ENCODE data around the gene COX4I1.

The COX4I1 gene

DNA sequence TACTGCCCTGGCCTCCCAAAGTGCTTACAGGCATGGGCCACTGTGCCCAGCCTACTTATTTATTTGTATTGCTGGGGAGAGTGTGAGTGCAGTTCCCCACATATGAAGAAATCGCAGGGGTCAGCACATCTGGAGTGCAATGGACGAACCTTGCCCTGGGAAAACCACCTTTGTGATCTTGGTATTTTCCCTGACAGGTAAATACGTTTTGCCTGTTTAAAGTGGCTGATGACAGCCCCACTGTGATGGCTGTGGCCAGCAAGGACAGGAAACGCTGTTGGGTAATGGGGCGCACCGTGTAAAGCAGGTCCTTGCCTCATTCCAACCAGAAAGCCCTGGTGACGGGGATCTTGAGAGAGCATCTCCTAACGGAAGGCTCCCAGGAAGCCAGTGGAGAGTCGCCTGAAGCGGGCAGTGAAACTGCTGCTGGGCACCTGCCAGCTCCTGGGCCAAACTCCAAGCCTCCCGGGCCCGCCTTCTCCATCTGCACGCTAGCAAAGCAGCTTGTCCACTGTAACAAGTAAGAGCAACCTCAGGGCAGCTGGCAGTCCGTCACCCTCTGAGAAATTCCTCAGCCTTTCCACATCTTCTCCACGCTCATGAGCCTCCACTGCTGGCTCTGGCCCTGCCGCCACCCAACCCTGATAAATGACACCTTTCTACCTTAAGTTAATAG is 17.7 kb upstream of the COX4I1 start:
- no peak overlapping the region for H3K4me3 Mint-ChIP-seq
- peaks cover 35% of the 10 kb centered on the region for H3K4me1 Mint-ChIP-seq
- peaks cover 85% of the 10 kb centered on the region for H3K36me3 Mint-ChIP-seq
- no peak for DNase-seq (ENCODE audit: low spot score in 2 of 2)
- peak overlapping the region; percentile 53 for H3K27ac Mint-ChIP-seq
- no peaks in the 10 kb centered on the region for H3K9me3 Mint-ChIP-seq
- ATAC-seq: no peak

DNA sequence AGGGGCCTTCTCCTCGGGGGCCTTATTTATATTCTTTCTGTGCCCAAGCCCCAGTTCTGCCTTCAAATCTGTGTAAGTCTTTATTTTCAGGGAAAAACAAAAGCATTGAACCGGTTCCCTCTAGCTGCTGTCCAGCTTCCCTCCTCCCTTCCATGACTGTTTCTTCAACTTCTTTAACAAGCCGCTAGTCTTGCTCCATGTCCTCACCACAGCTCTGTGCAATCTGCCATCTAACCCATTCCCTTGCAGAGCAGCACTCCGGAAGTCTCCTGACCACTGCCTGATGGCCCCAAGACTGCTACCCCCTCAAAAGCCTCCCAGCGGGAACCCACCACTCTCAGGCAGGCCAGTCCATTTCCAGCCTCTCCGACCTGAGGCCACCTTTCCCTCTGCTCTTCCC is 17.0 kb upstream of the COX4I1 start:
- no peaks in the 10 kb centered on the region for H3K9me3 Mint-ChIP-seq
- peaks cover 81% of the 10 kb centered on the region for H3K36me3 Mint-ChIP-seq
- peak overlapping the region; percentile 53 for H3K27ac Mint-ChIP-seq
- no peak for ATAC-seq
- H3K4me3 Mint-ChIP-seq: no peak overlapping the region
- peaks cover 35% of the 10 kb centered on the region for H3K4me1 Mint-ChIP-seq
- no peak for DNase-seq (ENCODE audit: low spot score in 2 of 2)

DNA sequence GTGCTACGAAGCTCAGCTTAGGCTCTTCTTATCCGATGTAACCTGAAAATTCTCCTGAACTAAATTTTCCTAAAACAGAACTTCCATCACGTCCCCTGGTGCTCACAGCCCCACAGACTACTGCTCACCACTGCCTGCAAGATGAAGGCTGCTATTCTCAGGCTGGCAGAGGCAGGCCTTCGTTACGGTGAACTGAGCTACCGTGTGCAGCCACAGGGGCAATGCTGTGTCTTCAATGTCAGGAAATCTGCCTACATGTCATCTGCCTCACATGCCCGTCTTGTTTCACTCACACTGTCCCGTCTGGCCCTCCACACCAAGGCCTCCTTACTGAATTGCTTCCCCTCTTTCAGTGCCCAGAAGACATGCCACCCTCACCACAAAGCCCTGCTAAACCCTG is 16.1 kb upstream of the COX4I1 start:
- H3K36me3 Mint-ChIP-seq: peaks cover 78% of the 10 kb centered on the region
- peaks cover 35% of the 10 kb centered on the region for H3K4me1 Mint-ChIP-seq
- no peak for ATAC-seq
- no peaks in the 10 kb centered on the region for H3K9me3 Mint-ChIP-seq
- DNase-seq (ENCODE audit: low spot score in 2 of 2): no peak
- H3K4me3 Mint-ChIP-seq: no peak overlapping the region
- peak overlapping the region; percentile 48 for H3K27ac Mint-ChIP-seq

DNA sequence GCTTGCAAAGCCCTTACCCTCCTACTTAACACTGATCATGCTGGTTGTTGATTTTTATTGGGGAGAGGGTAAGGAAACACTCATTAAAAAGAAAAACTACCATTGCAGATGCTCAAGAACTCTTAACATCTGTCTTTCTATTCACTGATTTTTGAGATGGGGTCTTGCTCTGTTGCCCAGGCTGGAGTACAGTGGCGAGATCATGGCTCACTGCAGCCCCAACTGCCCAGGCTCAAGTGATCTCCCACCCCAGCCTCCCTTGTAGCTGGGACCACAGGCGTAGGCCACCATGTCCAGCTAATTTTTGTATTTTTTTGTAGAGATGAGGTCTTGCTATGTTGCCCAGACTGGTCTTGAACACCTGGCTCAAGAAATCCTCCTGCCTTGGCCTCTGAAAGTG is 14.7 kb upstream of the COX4I1 start:
- Mint-ChIP-seq H3K27ac (no peak overlapping the region), H3K4me3 (no peak overlapping the region), H3K36me3 (peaks cover 77% of the 10 kb centered on the region), H3K9me3 (no peaks in the 10 kb centered on the region), H3K4me1 (peaks cover 22% of the 10 kb centered on the region)
- ATAC-seq (no peak), DNase-seq (ENCODE audit: low spot score in 2 of 2) (no peak)

DNA sequence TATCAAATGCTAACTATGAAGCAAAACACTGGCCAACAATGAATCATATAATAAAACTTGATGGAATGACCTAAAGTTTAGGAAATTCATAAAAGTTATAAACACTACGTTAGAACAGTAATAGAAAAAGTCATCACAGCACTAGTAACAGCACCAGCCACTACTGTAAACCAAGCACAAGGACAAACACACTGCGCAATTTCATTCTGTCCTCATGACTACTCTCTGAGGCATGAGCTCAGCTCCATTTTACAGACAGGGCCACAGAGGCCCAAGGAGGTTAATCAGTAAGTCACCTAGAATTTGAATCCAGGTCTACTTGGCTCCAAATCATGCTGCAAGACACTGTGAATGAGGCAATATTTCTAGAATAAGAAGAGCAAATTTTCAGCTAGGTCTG is 13.6 kb upstream of the COX4I1 start:
- peaks cover 28% of the 10 kb centered on the region for H3K4me1 Mint-ChIP-seq
- no peak for DNase-seq (ENCODE audit: low spot score in 2 of 2)
- H3K4me3 Mint-ChIP-seq: no peak overlapping the region
- peak overlapping the region; percentile 12 for H3K27ac Mint-ChIP-seq
- H3K9me3 Mint-ChIP-seq: no peaks in the 10 kb centered on the region
- peaks cover 76% of the 10 kb centered on the region for H3K36me3 Mint-ChIP-seq
- ATAC-seq: no peak

DNA sequence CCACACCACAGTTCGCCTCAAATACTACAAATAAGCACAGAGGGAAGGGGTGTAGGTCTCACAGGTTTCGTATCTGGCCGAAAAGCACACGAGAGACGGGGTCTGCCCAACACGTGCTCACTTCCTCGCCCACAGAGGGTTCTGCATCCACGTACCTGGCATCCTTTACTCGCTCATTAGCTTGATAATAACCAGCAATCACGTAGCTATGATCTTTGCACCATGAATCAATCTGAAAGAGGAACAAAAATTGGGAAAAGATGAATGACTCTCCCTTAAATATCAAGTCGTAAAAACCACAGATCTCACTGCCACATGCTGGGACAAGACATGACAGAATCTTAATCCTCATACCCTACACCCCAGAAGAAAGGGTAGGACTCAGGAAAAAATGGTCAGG is 10.7 kb upstream of the COX4I1 start:
- peaks cover 41% of the 10 kb centered on the region for H3K4me1 Mint-ChIP-seq
- no peak for ATAC-seq
- no peak overlapping the region for H3K27ac Mint-ChIP-seq
- H3K36me3 Mint-ChIP-seq: peaks cover 68% of the 10 kb centered on the region
- H3K9me3 Mint-ChIP-seq: no peaks in the 10 kb centered on the region
- no peak for DNase-seq (ENCODE audit: low spot score in 2 of 2)
- no peak overlapping the region for H3K4me3 Mint-ChIP-seq

DNA sequence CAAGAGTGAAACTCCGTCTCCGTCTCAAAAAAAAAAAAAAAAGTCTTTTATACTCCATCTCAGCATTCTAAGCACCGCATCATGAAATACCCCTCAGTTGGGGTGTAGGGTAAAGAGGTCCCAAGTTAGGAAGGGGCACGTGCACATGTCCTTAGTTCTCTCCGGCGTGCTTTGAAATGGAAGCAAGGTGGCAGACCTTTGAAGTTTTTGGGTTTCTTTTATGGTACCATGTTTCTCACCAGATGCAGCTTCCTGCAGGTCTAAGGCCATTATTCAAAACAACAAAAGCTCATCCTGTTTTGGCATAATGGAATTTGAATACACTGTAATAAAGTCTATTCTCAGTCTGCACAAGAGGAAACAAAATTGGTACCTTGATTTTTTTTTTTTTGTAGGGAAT is 9.7 kb upstream of the COX4I1 start:
- Mint-ChIP-seq H3K4me3 (no peak overlapping the region), H3K36me3 (peaks cover 66% of the 10 kb centered on the region), H3K9me3 (no peaks in the 10 kb centered on the region), H3K4me1 (peaks cover 41% of the 10 kb centered on the region), H3K27ac (no peak overlapping the region)
- ATAC-seq: no peak
- DNase-seq (ENCODE audit: low spot score in 2 of 2): no peak

DNA sequence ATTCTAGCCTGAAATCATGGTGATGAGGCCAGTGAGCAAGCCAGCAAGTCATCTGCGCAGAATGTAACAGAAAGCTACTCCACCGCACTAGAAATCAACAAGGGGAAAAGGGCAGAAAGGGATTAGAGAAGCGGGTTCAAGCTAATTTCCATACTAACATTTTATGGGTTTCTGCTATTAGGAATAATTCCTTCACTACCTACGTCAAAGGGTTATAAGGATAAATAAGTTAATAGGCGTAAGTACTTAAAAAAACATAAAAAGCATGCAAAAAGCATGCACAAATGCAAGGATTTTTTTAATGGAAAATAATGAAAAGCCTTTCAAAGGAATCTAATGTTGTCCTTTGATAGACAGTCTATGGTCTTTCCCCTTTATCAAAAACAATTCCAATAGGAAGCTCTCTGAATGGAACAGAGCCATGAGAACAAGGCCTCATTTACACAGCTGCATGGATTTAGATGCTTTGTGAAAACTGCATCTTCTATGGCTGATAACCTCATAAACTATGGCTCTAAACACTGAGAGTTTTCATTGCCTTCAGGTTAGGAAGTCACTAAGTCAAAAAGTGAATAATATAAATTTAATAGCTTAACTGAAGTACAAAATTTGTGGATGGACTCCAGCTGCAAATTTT is 5.7 kb upstream of the COX4I1 start:
- H3K4me1 Mint-ChIP-seq: peaks cover 54% of the 10 kb centered on the region
- H3K36me3 Mint-ChIP-seq: peaks cover 62% of the 10 kb centered on the region
- H3K27ac Mint-ChIP-seq: peak overlapping the region; percentile 44
- DNase-seq (ENCODE audit: low spot score in 2 of 2) (no peak), ATAC-seq (no peak)
- no peak overlapping the region for H3K4me3 Mint-ChIP-seq
- no peaks in the 10 kb centered on the region for H3K9me3 Mint-ChIP-seq

DNA sequence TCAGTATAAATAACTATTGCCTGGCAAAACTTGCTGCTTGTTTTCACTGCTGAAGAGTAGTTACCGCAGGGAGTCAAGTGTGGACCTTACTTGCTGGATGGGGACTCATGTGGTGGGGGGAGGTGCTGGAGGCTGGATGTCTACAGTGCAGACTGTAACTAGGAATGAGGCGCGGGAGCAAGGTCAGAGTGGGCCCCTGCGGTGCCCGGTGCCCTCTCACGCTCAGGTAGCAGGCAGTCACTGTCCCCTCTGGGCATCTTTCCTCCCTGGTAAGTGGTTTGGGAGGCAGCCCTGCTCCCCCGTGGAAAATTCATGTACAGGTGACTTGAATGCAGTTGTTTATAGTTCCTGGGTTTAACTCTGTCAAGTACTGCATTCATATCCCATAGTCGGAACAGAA is 4.8 kb upstream of the COX4I1 start:
- H3K4me1 Mint-ChIP-seq: peaks cover 54% of the 10 kb centered on the region
- H3K36me3 Mint-ChIP-seq: peaks cover 55% of the 10 kb centered on the region
- peak overlapping the region; percentile 54 for H3K27ac Mint-ChIP-seq
- H3K9me3 Mint-ChIP-seq: no peaks in the 10 kb centered on the region
- DNase-seq (ENCODE audit: low spot score in 2 of 2) (no peak), ATAC-seq (no peak)
- no peak overlapping the region for H3K4me3 Mint-ChIP-seq

DNA sequence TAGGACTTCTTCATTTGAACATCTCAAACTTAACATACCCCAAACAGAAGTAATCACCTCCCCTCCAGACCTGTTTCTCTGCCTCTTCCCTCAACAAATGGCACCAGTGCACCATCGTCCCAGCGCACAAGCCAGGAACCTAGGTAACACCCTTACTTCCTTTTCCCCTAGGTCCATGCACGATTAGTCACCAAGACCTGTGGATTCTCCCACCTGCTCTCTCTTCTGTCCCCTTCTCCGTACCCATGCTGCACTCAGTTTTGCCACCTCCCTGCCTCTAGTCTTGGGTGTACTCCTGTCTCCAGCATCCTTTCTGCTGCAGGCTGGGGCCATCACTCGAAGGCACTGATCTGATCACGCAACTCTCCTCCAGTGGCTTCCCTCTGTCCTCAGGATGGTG is 3.3 kb upstream of the COX4I1 start:
- Mint-ChIP-seq H3K4me3 (no peak overlapping the region), H3K27ac (peak overlapping the region; percentile 63), H3K36me3 (peaks cover 52% of the 10 kb centered on the region), H3K4me1 (peaks cover 55% of the 10 kb centered on the region), H3K9me3 (no peaks in the 10 kb centered on the region)
- ATAC-seq (no peak), DNase-seq (ENCODE audit: low spot score in 2 of 2) (no peak)

DNA sequence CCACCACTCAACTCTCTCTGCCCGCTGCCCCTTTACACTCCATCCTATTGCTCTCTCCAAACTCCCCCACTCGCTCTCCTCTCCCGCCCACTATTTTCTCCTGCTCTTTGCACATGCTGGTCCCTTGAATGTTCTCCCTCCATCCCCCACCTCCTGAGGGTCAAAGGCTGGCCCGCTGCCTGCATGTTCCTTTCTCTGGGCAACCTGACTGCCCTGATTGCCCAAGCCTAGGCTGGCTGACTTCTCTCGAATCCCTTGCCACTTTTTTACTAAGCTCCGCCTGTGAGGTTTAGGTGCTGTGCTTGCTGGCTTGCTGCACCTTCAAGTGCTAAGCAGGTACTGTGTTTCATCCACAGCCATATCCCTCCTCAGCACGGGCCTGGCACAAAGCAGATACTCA is 2.9 kb upstream of the COX4I1 start:
- DNase-seq (ENCODE audit: low spot score in 2 of 2) (no peak), ATAC-seq (no peak)
- Mint-ChIP-seq H3K27ac (peak overlapping the region; percentile 63), H3K9me3 (no peaks in the 10 kb centered on the region), H3K36me3 (peaks cover 52% of the 10 kb centered on the region), H3K4me1 (peaks cover 55% of the 10 kb centered on the region), H3K4me3 (peak overlapping the region; percentile 82)

DNA sequence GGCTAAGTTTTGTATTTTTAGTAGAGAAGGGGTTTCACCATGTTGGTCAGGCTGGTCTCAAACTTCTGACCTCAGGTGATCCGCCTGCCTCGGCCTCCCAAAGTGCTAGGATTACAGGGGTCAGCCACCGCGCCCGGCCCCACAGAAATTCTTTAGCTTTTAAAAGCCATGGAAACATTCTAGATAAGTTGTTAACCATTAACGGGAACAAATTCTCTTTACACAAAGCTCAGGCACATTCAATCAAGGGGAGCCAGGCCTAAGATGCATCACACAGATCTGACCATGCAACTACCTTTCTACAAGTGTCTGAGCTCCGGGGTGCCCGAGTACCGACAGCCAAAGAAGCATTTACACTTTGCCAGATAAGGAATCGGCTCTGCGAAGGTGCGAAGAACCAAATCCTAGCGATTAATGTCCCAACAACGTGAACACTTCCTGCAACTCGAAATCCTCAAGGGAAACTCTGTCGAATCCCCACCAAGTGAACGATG is 1.2 kb upstream of the COX4I1 start:
- ATAC-seq: no peak
- Mint-ChIP-seq H3K9me3 (no peaks in the 10 kb centered on the region), H3K4me1 (peaks cover 51% of the 10 kb centered on the region), H3K27ac (peak overlapping the region; percentile 95), H3K36me3 (peaks cover 61% of the 10 kb centered on the region), H3K4me3 (peak overlapping the region; percentile 82)
- no peak for DNase-seq (ENCODE audit: low spot score in 2 of 2)

DNA sequence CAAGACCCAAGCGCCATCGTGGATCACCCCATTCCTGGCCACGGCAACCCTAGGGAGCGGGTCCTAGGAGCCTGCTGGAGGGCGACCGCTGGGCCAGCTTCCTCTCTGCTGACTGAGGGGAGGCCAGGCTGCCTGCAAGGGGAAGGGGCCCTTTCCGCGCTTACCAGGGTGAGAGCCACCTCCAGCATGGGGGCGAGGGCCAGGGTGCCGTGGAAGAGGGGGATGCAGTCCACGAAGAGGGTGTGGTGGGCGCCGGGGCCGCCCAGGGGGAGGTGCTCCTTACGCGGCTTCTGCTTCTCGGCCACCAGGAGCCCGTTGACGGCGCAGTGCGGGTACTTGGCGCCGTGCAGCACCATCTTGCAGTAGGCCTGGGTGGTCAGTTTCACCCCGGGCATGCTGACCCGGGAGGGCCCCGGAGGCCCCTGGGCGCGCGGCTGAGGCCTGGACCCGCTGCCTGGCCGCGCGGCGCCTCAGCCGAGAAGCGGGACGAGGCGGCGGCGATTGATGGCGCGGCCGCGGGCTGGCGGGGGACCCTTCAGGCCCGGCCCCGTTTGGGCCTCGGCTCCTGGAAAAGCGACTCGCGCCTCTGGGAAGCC is 496 bp upstream of the COX4I1 start:
- peaks cover 56% of the 10 kb centered on the region for H3K4me1 Mint-ChIP-seq
- peak overlapping the region; percentile 82 for H3K4me3 Mint-ChIP-seq
- H3K27ac Mint-ChIP-seq: peak overlapping the region; percentile 95
- DNase-seq (ENCODE audit: low spot score in 2 of 2) (peak in 1 of 2 donors; percentile 64), ATAC-seq (peak; percentile 57)
- H3K36me3 Mint-ChIP-seq: peaks cover 65% of the 10 kb centered on the region
- no peaks in the 10 kb centered on the region for H3K9me3 Mint-ChIP-seq

DNA sequence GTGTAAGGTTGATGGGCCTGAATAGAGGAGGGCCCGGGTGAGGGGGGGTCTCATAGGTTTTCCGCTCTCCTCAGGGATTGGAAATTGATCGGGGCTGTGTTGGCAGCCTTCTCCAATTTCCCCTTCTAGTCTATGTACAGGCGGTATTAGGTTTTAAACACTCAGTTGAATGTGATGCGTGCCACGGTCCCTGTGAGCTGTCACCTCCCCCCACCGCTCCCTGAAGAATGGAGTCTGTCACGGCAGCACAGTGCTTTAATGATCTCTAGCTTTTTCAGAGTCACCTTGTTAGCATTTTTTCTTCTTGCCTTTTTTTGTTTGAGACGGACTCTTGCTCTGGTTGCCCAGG is 800 bp downstream of the COX4I1 start:
- peaks cover 71% of the 10 kb centered on the region for H3K36me3 Mint-ChIP-seq
- ATAC-seq: peak; percentile 50
- no peak for DNase-seq (ENCODE audit: low spot score in 2 of 2)
- H3K4me1 Mint-ChIP-seq: peaks cover 51% of the 10 kb centered on the region
- peak overlapping the region; percentile 95 for H3K27ac Mint-ChIP-seq
- H3K9me3 Mint-ChIP-seq: no peaks in the 10 kb centered on the region
- peak overlapping the region; percentile 82 for H3K4me3 Mint-ChIP-seq

DNA sequence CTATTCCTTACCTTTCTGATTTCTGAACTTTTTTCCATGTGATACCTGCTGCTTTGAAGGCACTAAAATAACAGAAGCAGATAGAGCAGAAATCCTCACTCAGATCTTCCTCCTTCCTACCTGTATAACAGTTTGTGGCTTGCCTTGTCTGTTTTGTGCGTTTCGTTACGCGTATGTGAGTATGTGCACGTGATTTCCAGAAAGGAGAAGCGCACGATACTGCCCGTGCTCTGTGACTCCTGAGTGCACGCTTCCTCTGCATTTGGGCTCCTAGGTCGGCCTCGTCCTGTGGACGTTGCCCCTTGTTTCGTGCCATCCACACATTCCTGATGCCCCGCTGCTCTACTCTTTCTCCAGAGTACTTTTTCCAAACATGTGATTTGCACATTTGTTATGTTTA is 4.1 kb downstream of the COX4I1 start:
- H3K9me3 Mint-ChIP-seq: no peaks in the 10 kb centered on the region
- DNase-seq (ENCODE audit: low spot score in 2 of 2): no peak
- H3K4me1 Mint-ChIP-seq: peaks cover 34% of the 10 kb centered on the region
- no peak overlapping the region for H3K4me3 Mint-ChIP-seq
- peaks cover 75% of the 10 kb centered on the region for H3K36me3 Mint-ChIP-seq
- no peak for ATAC-seq
- no peak overlapping the region for H3K27ac Mint-ChIP-seq

DNA sequence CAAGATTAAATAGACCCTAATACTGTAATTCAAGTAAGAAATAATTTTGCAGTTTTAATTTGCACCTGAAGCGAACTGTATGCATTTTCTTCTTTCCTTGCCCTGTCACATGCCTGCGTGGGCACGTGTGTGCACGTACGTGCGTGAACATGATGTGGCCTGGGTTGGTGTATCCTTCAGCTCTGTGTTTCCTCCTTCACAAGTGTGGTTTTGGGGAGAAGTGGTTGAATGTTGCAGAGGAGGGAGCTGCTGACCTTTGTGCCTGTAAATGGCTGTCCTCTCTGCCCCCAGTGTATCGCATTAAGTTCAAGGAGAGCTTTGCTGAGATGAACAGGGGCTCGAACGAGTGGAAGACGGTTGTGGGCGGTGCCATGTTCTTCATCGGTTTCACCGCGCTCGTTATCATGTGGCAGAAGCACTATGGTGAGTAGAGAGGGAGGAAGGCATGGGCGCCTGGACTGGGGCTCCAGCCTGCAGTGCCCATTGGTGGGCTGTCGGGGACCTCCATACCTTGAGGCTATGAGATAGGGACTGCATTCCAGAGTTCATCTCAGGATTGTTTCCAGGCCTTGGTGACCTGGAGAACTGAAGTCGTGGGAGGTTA is 6.0 kb downstream of the COX4I1 start:
- ATAC-seq (no peak), DNase-seq (ENCODE audit: low spot score in 2 of 2) (no peak)
- Mint-ChIP-seq H3K27ac (no peak overlapping the region), H3K9me3 (no peaks in the 10 kb centered on the region), H3K4me3 (no peak overlapping the region), H3K4me1 (peaks cover 27% of the 10 kb centered on the region), H3K36me3 (peaks cover 69% of the 10 kb centered on the region)

Measured in stimulated activated effector memory CD8-positive, alpha-beta T cell treated with anti-CD3 and anti-CD28 coated beads, Interleukin-12 subunit alpha, Interleukin-12 subunit beta, amount 100 ng/mL, for 72 hours (primary cell).